Effector CD8-positive, alpha-beta T cell (primary cell): ENCODE results near the gene MSH4.
"Not testable (repeated sequence)": the region's sequence is repeated elsewhere in the genome, so short reads cannot be mapped to it uniquely, and the experiment has no call there.

Experiments used
- DNase-seq: peaks from one replicate; lab custom pipeline; 2025; lab: John Stamatoyannopoulos, UW
- total RNA-seq, 4 experiments: gene quantifications; one replicate each; lab custom pipeline; 2026; lab: John Stamatoyannopoulos, UW

Gene MSH4
- 0 to 2.5 (median 1.6) reads per million in 4 experiments for total RNA-seq

- DNase-seq, result no peak
Observed at GRCh38 chr1:75796376-75797272, at the start of gene MSH4. Gene MSH4 (plus strand): TSS chr1:75796882. CDS start chr1:75796986, 104 bp downstream.

GRCh38 chr1:75757210-75757609 lies 39.5 kb upstream of the MSH4 start:
- DNase-seq, result not testable (repeated sequence)

- not testable (repeated sequence) for DNase-seq
Observed at GRCh38 chr1:75758543-75758942, 38.1 kb upstream of the MSH4 start.

GRCh38 chr1:75764057-75764655 lies 32.5 kb upstream of the MSH4 start:
- DNase-seq, result no peak

- DNase-seq, result no peak
Observed at GRCh38 chr1:75765697-75766355, 30.9 kb upstream of the MSH4 start.

- DNase-seq, result no peak
Observed at GRCh38 chr1:75768016-75768415, 28.7 kb upstream of the MSH4 start.

GRCh38 chr1:75770761-75771160 lies 25.9 kb upstream of the MSH4 start:
- DNase-seq, result no peak

- DNase-seq, result no peak
Observed at GRCh38 chr1:75771978-75772377, 24.7 kb upstream of the MSH4 start.

- DNase-seq, result not testable (repeated sequence)
Observed at GRCh38 chr1:75777812-75778211, 18.9 kb upstream of the MSH4 start.

GRCh38 chr1:75778694-75779093 lies 18.0 kb upstream of the MSH4 start:
- DNase-seq, result not testable (repeated sequence)

GRCh38 chr1:75780183-75780582 lies 16.5 kb upstream of the MSH4 start:
- DNase-seq, result not testable (repeated sequence)

GRCh38 chr1:75783920-75784319 lies 12.8 kb upstream of the MSH4 start:
- not testable (repeated sequence) for DNase-seq

- DNase-seq, result no peak
Observed at GRCh38 chr1:75785320-75785982, 11.2 kb upstream of the MSH4 start.

GRCh38 chr1:75785983-75786853 lies 10.5 kb upstream of the MSH4 start, which contains the start of gene RABGGTB:
Gene RABGGTB (plus strand): TSS chr1:75786256. CDS start chr1:75786272, 16 bp downstream.
- peak; percentile 84 for DNase-seq

GRCh38 chr1:75786901-75787493 lies 9.7 kb upstream of the MSH4 start:
- DNase-seq, result no peak

- no peak for DNase-seq
Observed at GRCh38 chr1:75787524-75787923, 9.2 kb upstream of the MSH4 start.

GRCh38 chr1:75789988-75790387 lies 6.7 kb upstream of the MSH4 start:
- no peak for DNase-seq

- DNase-seq, result no peak
Observed at GRCh38 chr1:75791022-75791421, 5.7 kb upstream of the MSH4 start.

- DNase-seq, result no peak
Observed at GRCh38 chr1:75792091-75792490, 4.6 kb upstream of the MSH4 start.

GRCh38 chr1:75794382-75794781 lies 2.3 kb upstream of the MSH4 start:
- DNase-seq, result no peak
